Upper lobe of right lung (tissue), 1 donor: ENCODE data around the gene KDF1. TPM values are rescaled to one million over a fixed set of nuclear protein-coding genes. Genes with fewer than 3 reads are reported as not detected.
A peak's percentile ranks its signal among the peaks of the same experiment; 100 is the strongest.

Experiments used
- ATAC-seq: fragments of 200-7000 bp; cut with Tn5 transposase; one replicate; pipeline ENCODE4 v1.9.1; 2020; ENCODE audit warnings: mild to moderate bottlenecking, moderate library complexity
- DNase-seq: peaks from one replicate; pipeline ENCODE4 v3.0.0-alpha.2; 2020
- H3K27ac ChIP-seq: fragments of 200-600 bp; one replicate; pipeline ENCODE4 v1.8.0; 2022
- H3K27me3 ChIP-seq: fragments of 200-600 bp; one replicate; pipeline ENCODE4 v1.8.0; 2022; ENCODE audit warnings: mild to moderate bottlenecking
- H3K36me3 ChIP-seq: fragments of 200-600 bp; one replicate; pipeline ENCODE4 v1.8.0; 2022
- H3K4me1 ChIP-seq: fragments of 200-600 bp; one replicate; pipeline ENCODE4 v1.8.0; 2022
- H3K4me3 ChIP-seq: fragments of 200-600 bp; one replicate; pipeline ENCODE4 v1.8.0; 2022; ENCODE audit warnings: mild to moderate bottlenecking
- H3K9me3 ChIP-seq: fragments of 200-600 bp; one replicate; pipeline ENCODE4 v1.8.0; 2022
- intact Hi-C: fragments of 100-400 bp; cut with DNase I; formaldehyde crosslinking; loops from one replicate; pipeline ENCODE4 v1.11.0; 2022
- total RNA-seq: library from RNA; stranded (reverse); fragmentation: NEBNext Ultra II Directional; extraction: Animal tissue kit (Norgen Biotek cat#: 25700); gene quantifications from one replicate; pipeline ENCODE4 v1.2.1, GENCODE V29; 2021
- TF ChIP-seq, protein P1 (sequence below): fragments of 200-600 bp; IDR thresholded peaks from one replicate; pipeline ENCODE4 v1.8.0; 2022; ENCODE audit warnings: antibody characterized with exemption
- donor health status: DM: no; HTN: yes; CAD: no; lungs with severe emphysema.

Gene KDF1
- total RNA-seq, 1 donor from 2014 or later = 10.5 TPM

DNA sequence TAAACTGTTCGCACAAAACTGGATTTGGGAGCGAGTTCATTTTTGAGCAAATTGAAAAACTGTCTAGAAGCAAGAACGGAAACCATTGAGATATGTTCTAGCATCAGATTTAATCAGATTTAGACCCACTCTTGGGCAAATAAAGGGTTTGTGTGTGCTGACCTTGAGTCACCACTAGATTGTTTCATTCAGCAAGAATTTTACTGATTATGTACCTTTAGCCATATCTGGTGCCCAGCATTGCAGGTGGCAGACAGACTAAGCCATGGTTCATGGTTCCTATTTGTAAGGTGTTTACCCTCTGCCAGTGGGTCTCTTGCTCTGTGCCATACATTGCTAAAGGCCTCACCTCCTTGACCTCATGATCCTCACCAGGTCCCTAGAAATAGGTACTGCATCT is 37.4 kb downstream of the KDF1 start:
- no peak for ATAC-seq
- no peak for DNase-seq
- no peak overlapping the region for H3K27ac ChIP-seq
- peaks cover 10% of the 10 kb centered on the region for H3K4me1 ChIP-seq
- H3K36me3 ChIP-seq = peaks cover 42% of the 10 kb centered on the region
- peak overlapping the region; percentile 100 for H3K4me3 ChIP-seq
- H3K27me3 ChIP-seq = no peaks in the 10 kb centered on the region
- H3K9me3 ChIP-seq = no peaks in the 10 kb centered on the region
- intact Hi-C loops = no loop called here
- TF ChIP-seq, protein P1, sequence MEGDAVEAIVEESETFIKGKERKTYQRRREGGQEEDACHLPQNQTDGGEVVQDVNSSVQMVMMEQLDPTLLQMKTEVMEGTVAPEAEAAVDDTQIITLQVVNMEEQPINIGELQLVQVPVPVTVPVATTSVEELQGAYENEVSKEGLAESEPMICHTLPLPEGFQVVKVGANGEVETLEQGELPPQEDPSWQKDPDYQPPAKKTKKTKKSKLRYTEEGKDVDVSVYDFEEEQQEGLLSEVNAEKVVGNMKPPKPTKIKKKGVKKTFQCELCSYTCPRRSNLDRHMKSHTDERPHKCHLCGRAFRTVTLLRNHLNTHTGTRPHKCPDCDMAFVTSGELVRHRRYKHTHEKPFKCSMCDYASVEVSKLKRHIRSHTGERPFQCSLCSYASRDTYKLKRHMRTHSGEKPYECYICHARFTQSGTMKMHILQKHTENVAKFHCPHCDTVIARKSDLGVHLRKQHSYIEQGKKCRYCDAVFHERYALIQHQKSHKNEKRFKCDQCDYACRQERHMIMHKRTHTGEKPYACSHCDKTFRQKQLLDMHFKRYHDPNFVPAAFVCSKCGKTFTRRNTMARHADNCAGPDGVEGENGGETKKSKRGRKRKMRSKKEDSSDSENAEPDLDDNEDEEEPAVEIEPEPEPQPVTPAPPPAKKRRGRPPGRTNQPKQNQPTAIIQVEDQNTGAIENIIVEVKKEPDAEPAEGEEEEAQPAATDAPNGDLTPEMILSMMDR = no peak

DNA sequence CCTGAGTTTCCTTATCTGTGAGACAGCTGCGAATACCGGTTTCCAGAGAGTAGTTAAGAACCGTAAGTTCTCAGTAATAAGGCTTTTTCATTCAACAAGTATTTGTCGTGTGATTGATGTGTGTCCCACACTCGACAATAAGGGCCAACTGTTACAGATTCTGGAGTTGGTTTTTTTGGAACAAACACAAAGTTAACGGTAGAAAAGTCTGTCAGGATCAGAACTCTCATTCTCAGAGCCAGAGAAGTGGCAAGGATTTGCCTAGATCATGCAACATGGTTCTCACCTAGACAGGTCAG is 37.9 kb downstream of the KDF1 start:
- Histone ChIP-seq H3K27me3 (no peaks in the 10 kb centered on the region), H3K9me3 (no peaks in the 10 kb centered on the region), H3K4me3 (peak overlapping the region; percentile 100), H3K4me1 (peaks cover 10% of the 10 kb centered on the region), H3K36me3 (peaks cover 36% of the 10 kb centered on the region), H3K27ac (peak overlapping the region; percentile 89)
- intact Hi-C loops = no loop called here
- ATAC-seq = no peak
- TF ChIP-seq, protein P1 = no peak
- no peak for DNase-seq

DNA sequence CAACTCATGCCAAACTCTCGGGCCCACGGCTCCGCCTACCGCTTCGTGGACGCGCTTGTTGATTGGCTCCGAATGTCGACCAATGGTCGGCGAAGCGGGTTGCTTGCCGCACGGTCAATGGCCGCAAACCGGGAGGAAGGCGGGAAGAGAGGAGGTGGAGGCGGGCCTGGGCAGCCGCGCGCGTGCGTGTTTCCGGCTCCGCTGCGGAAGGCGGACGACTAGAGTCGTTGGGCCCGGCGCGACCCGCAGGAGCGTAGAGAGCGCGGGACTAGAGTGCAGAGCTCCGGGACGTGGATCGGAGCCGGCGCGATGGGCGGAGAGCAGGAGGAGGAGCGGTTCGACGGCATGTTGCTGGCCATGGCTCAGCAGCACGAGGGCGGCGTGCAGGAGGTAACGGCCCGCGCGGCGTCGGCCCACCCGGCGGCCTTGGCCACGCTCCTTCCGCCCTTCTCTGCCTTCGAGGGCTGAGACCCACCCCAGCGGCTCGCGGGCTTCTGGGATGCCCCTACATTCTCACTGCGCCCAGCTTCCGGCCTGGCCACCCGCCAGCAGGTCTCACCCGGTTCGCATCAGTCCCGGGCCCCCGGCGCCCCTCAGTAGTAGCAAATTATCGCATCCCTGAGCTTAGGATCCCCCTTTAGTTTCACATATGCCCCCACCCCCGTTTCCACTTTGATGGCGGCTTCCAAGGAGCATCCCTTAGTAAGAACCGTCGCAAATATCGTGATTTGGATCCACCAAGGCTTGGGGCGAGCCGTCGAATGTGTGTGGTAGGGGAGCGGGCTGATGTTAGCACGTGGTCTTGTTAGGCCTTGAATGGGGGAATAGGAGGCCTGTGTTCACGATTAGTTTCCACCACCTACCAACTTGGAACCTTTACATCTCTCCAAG is 38.5 kb downstream of the KDF1 start, which contains the start of gene NUDC:
Gene NUDC, plus strand, starts transcription at position 204 of the 891 bp plus-strand sequence. Its CDS starts 106 bp downstream, at position 310.
- Histone ChIP-seq H3K36me3 (peaks cover 33% of the 10 kb centered on the region), H3K4me3 (peak within 1 kb of the TSS; percentile 100), H3K27me3 (no peaks in the 10 kb centered on the region), H3K4me1 (peaks cover 10% of the 10 kb centered on the region), H3K27ac (peak within 1 kb of the TSS; percentile 89), H3K9me3 (no peaks in the 10 kb centered on the region)
- ATAC-seq (peak; percentile 99), DNase-seq (peak; percentile 98)
- intact Hi-C loops = no loop called here
- TF ChIP-seq, protein P1 = no peak

DNA sequence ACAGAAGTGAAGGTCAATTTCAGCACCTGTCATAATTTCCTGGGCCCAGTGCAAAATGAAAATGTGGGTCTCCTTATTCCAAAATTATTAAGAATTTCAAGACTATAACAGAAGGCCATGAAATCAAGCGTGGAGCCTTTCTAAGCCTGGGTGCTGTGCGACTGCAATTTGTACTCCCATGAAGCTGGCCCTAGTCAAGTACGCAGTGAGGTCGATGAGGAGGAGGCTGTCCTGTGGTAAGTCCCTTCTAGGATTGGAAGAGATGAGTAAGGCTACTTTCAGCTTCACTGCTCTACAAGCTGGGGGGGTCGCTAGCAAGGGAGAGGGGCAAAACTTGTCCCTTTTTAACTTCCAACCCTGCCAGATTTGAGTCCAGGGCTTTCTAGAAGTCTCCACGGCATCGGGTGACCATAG is 39.1 kb downstream of the KDF1 start:
- peaks cover 26% of the 10 kb centered on the region for H3K36me3 ChIP-seq
- TF ChIP-seq, protein P1 = no peak
- intact Hi-C loops = no loop called here
- H3K9me3 ChIP-seq = no peaks in the 10 kb centered on the region
- H3K4me3 ChIP-seq = peak overlapping the region; percentile 100
- H3K4me1 ChIP-seq = peaks cover 10% of the 10 kb centered on the region
- H3K27ac ChIP-seq = peak overlapping the region; percentile 78
- no peak for DNase-seq
- H3K27me3 ChIP-seq = no peaks in the 10 kb centered on the region
- ATAC-seq = peak; percentile 6

DNA sequence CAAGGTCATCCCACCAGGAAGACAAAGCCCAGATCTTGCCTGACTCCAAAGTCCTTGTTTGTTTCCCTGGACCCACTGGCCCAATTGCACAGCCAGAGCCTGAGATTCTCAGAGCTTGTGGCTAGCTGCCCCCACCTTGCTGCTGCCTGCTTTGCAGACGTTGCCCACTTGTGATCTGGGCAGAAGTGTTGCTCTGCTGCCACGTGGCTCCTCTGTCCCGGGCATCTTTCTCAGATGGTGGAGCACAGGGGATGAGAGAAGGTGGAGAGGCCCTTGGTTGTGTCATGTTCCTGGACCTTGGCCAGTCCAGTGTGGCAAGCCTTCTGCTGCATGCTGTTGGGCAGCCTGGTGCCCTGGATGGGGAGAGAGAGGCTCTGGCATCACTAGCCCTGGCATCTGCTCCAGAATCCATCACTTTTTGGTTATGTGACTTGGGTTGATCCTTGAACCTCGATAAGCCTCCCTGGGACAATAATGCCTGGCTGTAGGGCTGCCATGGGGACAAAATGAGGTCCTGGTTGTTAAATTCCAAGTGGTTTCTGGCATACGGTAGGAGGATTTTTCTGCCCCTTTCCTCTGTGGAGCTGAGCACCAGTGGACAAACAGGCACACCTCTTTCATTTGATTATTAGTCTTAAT is 44.9 kb downstream of the KDF1 start:
- ATAC-seq (no peak), DNase-seq (peak; percentile 70)
- Histone ChIP-seq H3K9me3 (no peaks in the 10 kb centered on the region), H3K4me1 (peaks cover 4% of the 10 kb centered on the region), H3K27ac (peak overlapping the region; percentile 61), H3K4me3 (no peak overlapping the region), H3K36me3 (no peaks in the 10 kb centered on the region), H3K27me3 (no peaks in the 10 kb centered on the region)
- TF ChIP-seq, protein P1 = no peak
- intact Hi-C loops = no loop called here
